AG09309 (cell line): ENCODE results near the gene BAG5.
"Not testable (repeated sequence)": the region's sequence is repeated elsewhere in the genome, so short reads cannot be mapped to it uniquely, and the experiment has no call there.

ENCODE experiments used
- DNase-seq: peaks from one replicate; pipeline ENCODE4 v3.0.0-alpha.2; 2010; ENCODE audit warnings: low read depth
- H3K4me3 ChIP-seq: 2 replicates; pipeline ENCODE4 v1.5.1; 2011; ENCODE audit warnings: mild to moderate bottlenecking, low read depth, low read length, moderate library complexity; ENCODE audit not compliant: control insufficient read depth
- TF ChIP-seq, protein P1 (sequence below): IDR thresholded peaks from 2 replicates; pipeline ENCODE4 v1.5.1; 2011; ENCODE audit warnings: mild to moderate bottlenecking, low read depth, low read length, inconsistent platforms; ENCODE audit not compliant: insufficient read depth, control insufficient read depth; ENCODE audit errors: missing control alignments

BAG5 gene

DNA sequence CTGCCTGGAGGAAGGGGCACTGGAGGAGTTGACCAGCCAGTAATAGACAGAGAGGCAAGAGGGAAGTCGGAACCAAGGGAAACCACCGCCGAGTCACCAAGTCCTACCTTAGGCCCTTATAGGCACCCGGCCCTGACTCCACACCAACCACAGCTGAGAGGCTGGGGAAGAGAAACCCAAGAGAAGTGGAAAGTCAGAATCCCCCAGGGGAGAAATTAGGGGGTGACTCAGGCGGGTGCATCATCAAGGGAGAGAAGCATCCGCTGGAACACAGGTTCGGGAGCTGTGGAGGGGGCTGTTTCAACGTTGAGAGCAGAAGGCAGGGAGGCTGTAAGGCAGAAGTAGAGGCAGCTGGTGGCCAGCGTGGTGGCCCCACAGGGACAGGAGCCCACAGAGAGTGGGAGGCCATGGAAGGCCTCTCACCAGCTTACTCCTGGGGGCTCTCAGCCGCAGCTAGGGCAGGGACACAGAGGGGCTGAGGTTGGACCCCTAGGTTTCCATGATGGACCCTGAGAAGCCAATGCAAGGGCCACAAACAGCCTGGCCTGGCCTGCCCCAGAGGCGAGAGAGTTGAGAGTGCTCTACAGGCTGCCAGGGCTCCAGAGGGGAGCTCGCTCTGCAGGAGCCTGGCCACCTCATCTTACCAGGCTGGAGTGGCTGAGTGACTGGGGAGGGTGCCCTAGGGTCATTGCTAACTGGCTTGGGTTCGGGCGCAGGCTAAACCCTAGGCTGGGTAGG is 34.9 kb downstream of the BAG5 start:
- H3K4me3 ChIP-seq: no peak overlapping the region
- no peak for DNase-seq
- TF ChIP-seq, protein P1, sequence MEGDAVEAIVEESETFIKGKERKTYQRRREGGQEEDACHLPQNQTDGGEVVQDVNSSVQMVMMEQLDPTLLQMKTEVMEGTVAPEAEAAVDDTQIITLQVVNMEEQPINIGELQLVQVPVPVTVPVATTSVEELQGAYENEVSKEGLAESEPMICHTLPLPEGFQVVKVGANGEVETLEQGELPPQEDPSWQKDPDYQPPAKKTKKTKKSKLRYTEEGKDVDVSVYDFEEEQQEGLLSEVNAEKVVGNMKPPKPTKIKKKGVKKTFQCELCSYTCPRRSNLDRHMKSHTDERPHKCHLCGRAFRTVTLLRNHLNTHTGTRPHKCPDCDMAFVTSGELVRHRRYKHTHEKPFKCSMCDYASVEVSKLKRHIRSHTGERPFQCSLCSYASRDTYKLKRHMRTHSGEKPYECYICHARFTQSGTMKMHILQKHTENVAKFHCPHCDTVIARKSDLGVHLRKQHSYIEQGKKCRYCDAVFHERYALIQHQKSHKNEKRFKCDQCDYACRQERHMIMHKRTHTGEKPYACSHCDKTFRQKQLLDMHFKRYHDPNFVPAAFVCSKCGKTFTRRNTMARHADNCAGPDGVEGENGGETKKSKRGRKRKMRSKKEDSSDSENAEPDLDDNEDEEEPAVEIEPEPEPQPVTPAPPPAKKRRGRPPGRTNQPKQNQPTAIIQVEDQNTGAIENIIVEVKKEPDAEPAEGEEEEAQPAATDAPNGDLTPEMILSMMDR: no peak

DNA sequence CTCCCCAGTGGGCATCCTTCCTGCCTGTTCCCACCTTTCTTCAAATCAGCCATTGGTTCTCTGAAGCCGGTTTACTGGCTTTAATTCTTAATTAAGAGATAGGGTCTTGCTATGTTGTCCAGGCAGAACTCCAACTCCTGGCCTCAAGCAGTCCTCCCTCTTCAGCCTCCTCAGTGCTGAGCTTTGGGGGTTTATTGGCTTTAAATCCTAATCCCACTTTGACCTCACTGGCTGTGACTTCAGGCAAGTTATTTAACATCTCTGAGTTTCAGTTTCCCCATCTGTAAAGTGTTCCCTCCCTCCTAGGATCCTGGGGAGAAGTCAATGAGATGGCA is 35.6 kb downstream of the BAG5 start:
- DNase-seq: no peak
- H3K4me3 ChIP-seq: no peak overlapping the region
- TF ChIP-seq, protein P1: no peak

DNA sequence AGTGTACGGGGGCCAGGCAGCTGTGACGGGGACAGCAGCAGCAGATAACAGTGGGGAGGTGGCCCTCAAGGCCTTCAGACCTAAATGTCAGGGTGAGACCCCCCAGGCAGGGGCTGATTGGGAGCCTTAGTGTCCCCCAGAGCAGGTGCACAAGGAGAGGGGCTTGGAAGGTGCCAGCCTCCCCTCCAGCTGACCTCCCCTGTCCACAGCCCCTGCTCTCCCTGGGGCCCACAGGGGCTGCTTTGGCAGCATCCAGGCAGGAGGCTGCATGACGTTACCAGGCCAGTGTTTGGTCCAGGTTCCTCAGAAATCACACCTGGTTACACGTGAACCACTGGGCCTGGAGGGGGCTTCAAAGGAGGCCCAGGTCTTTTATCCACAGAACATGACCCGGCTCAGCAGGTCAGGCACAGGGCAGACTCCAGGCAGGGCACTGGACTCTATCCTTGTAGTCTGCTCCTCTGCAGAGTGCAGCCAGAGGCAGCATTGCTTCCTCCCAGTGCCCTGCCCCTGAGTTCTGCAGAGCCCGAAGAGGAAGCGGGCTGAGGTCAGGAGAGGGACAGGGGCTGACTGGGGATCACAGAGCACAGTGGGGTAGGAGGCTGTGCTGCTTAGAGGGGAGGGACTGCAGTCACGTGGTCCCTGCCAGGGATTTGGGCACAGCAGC is 36.1 kb downstream of the BAG5 start:
- no peak for DNase-seq
- no peak overlapping the region for H3K4me3 ChIP-seq
- TF ChIP-seq, protein P1: no peak

DNA sequence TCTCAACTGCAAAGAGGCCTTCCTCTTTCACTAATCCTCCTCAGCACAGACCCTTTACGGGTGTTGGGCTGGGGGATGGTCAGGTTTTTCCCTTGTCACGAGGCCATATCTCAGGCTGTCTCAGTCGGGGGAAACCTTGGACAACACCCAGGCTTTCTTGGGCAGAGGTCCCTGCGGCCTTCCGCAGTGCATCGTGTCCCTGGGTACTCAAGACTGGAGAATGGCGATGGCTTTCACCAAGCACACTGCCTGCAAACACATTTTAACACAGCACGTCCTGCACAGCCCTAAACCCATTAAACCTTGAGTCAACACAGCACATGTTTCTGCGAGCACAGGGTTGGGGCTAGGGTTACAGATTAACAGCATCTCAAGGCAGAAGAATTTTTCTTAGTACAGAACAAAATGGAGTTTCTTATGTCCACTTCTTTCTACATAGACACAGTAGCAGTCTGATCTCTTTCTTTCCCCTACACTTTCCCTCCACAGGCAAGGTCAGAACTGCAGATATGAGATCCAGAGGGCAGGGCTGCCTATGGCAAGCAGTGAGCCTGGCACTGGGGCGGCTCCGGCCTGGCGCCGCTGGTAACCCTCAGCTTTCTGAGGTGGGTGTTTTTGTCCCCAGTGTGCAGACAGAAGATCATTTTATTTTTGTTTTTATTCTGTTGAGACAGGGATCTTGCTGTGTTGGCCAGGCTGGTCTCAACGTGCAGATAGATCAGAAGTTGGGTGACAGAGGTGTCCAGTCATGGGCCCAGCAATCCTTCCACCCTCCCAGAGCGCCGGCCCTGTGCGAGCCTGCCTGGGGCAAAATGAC is 36.8 kb downstream of the BAG5 start:
- H3K4me3 ChIP-seq, DNase-seq: not testable (repeated sequence)

DNA sequence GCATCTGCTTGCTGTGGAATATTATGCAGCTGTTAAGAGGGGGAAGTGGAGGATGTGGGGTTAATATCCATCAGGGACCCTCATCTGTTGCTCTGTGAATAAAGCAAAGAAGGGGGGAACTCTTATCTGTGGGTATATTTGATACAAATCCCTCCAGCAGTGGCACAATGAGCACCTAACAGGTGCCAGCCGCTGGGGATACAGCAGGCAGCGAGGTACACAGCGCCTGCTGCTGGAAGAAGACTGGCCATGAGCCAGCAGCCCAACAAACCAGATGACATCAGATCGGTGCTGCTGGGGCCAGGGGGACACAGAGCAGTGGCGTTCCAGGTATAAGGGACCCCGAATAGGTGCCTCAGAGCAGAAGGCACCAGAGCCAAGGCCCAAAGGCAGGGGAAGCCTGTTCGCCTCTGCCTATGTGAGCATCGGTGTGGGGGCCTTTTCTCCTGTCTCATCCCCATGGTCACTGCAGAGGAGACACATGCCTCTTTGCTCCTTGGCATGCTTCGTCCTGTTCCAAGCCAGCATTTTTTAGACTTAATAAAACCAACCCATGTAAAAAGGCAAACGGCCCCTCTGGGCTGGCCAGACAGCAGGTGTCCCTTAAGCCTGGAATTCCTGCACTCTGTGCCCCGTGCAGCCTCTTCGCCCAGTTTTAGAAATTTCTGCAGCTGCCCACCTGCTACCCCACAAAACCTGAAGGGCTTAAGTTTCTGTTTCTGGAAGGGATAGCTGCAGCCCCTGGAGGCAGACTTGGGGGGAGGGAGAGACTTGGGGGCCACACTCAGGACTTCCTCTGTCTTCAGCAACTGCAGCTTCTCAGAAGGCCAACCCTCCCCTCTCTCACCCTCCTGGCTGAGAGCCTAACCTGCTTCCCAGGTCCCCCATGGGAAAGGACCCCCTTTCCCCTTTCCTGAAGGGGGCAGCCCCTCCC is 38.2 kb downstream of the BAG5 start:
- no peak for DNase-seq
- H3K4me3 ChIP-seq: no peak overlapping the region

DNA sequence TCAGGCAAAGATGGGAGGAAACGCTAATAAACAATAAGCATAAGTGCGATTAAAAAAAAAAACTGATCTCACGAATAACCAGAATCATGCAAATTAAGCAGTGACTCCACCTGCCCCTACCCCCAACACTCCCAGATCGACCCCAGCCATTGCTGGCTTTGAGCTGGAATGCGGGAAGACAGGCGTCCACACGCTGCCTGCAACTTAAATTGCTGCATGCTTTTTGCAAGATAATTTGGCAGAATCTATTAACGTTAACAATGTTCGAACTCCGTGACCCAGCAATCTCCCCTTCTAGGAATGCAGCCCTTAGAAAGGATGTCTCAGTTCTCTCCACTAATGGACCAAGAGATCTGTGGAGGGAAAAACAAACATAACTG is 38.9 kb downstream of the BAG5 start:
- no peak overlapping the region for H3K4me3 ChIP-seq
- DNase-seq: no peak
- TF ChIP-seq, protein P1: no peak

More for the DNA sequence above, 38.2 kb downstream of the BAG5 start:
- TF ChIP-seq, protein P1: no peak
